ENCODE results near the gene DNAH8. TPM values are rescaled to one million over a fixed set of nuclear protein-coding genes. Genes with fewer than 3 reads are reported as not detected.

The DNAH8 gene
- polyA plus RNA-seq, 1 of the 3 experiments (the other 2 are of a cell fraction) = not detected

DNA sequence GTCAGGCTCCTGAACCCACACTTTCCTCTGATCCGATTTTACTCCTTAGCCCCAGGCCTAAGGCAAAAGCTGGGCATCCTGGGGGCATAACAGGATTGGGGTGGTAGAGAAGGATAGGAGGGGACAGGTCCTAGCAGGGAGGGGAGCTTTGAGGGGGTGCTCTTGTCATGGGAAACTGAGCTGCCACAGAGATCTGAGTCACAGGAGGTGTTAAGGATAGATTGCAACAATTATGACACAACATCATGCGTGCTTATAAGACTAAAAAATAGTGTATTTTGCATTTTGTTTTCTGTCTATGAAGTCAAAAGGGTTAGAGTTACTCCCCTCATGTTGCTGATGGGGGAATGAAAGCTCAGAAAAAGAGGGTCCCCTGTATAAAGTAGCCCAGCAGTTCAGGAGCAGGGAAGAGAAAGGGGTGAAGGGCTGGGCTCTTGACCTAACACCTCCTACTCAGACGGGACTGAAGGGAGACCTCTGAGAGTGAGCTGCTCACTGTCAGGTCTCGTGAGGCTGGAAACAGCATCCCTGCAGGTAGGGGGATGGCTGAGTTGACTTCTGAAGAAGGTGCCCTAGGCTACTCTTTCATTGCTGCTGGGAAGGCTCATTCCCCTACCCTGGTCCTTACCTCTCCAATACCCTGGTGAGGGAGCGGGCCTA lies 335.5 kb downstream of the DNAH8 start:
- Histone ChIP-seq H3K4me1 (ENCODE audit: control insufficient read depth in 1 of 2, insufficient read depth in 2 of 2, low read depth in 1 of 2, low read length in 1 of 2) (no peaks in the 10 kb centered on the region; a peak in 1 of 4 replicates), H3K9me3 (no peaks in the 10 kb centered on the region), H3K9me2 (no peaks in the 10 kb centered on the region), H3K36me3 (replicated peaks in 1 of 2; ENCODE audit: control insufficient read depth in 1 of 2, insufficient read depth in 2 of 2, low read length in 1 of 2) (no peaks in the 10 kb centered on the region), H3K27me3 (ENCODE audit: insufficient read depth) (peaks cover 17% of the 10 kb centered on the region; the same call in 1 of the 2 replicates), H3F3A (replicated peaks; ENCODE audit: insufficient read depth) (no peaks in the 10 kb centered on the region), H3K9ac (no peak overlapping the region), H3K27ac (ENCODE audit: low read depth in 2 of 2, low read length in 1 of 2) (no peak overlapping the region), H4K20me1 (ENCODE audit: insufficient read depth) (no peaks in the 10 kb centered on the region), H3K79me2 (ENCODE audit: insufficient read depth) (no peaks in the 10 kb centered on the region), H3K4me2 (no peak overlapping the region), H3K4me3 (ENCODE audit: low read depth in 2 of 2, low read length in 1 of 2) (no peak overlapping the region), H2AFZ (ENCODE audit: low read depth) (no peak overlapping the region)
- TF ChIP-seq TAF1 (IDR thresholded peaks at IDR 0.05; ENCODE audit: borderline replicate concordance, low read depth, low read length) = no peak
- no peak for TF ChIP-seq NRF1 (IDR thresholded peaks at IDR 0.05; ENCODE audit: low read depth, low read length)
- no peak for TF ChIP-seq NFIC (IDR thresholded peaks at IDR 0.05; ENCODE audit: borderline replicate concordance)
- no peak for TF ChIP-seq FOSL2 (IDR thresholded peaks at IDR 0.05; ENCODE audit: borderline replicate concordance, low read depth)
- no peak for TF ChIP-seq POLR2AphosphoS5 (IDR thresholded peaks at IDR 0.05; ENCODE audit: low read depth, low read length)
- no peak for TF ChIP-seq SIN3A (IDR thresholded peaks at IDR 0.05; ENCODE audit: borderline replicate concordance, low read depth, low read length)
- TF ChIP-seq, protein P1, sequence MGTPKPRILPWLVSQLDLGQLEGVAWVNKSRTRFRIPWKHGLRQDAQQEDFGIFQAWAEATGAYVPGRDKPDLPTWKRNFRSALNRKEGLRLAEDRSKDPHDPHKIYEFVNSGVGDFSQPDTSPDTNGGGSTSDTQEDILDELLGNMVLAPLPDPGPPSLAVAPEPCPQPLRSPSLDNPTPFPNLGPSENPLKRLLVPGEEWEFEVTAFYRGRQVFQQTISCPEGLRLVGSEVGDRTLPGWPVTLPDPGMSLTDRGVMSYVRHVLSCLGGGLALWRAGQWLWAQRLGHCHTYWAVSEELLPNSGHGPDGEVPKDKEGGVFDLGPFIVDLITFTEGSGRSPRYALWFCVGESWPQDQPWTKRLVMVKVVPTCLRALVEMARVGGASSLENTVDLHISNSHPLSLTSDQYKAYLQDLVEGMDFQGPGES (IDR thresholded peaks at IDR 0.05; ENCODE audit: low read depth, low read length) = no peak
- 25% methylated on average over 5 of the region's 5 CpGs for WGBS (ENCODE audit: low lambda C conversion rate)
- ChIA-PET CTCF (interaction anchor here (1.0 to 1.5 kb wide), 6 partner anchors 9 to 116 kb away, joined by 3 to 5 read pairs (median 4); no protein-coding TSS in a partner anchor), POLR2A (no interaction called here)
- DNase-seq = no peak

DNA sequence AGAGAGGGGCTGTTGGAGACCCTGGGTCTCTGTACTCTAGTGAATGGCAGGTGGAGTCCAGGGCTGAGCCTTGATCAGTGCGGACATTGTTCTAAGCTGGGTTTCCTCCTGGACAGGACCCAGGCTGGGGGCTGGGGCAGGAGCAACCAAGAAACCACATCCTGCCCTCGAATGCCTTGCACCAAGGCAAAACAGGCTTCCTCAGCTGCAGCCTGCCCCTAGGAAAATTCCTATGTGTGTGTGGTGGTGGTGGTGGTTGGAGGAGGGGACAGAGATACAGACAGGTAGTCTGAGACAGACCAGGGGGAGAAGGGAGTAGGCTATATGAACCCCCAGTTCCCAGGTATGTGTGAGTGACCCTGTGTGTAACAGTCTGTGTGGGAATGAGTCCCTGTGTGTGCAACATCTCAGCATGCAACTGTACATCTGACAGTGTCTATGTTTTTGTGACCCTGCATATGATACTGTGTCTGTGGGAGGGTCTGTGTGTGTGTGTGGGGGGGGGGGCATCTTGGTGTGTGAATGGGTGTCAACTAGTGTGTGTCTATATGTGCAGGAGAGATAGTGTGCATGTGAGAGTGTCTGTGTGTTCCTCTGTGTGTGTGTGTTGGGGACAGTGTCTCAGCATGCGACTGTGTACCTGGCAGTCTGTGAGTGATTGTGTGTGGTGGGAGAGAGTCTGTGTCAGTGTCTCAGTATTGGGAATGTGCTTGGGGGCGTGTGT lies 336.4 kb downstream of the DNAH8 start:
- no peak for DNase-seq
- no peaks in the 10 kb centered on the region for H3K9me3 ChIP-seq

More for the DNA sequence above, 336.4 kb downstream of the DNAH8 start:
- Histone ChIP-seq H3K4me2 (no peak overlapping the region), H2AFZ (ENCODE audit: low read depth) (no peak overlapping the region), H4K20me1 (ENCODE audit: insufficient read depth) (no peaks in the 10 kb centered on the region), H3K79me2 (ENCODE audit: insufficient read depth) (no peaks in the 10 kb centered on the region), H3K27ac (ENCODE audit: low read depth in 2 of 2, low read length in 1 of 2) (no peak overlapping the region), H3F3A (replicated peaks; ENCODE audit: insufficient read depth) (no peaks in the 10 kb centered on the region), H3K4me1 (ENCODE audit: control insufficient read depth in 1 of 2, insufficient read depth in 2 of 2, low read depth in 1 of 2, low read length in 1 of 2) (no peaks in the 10 kb centered on the region; a peak in 1 of 4 replicates), H3K4me3 (ENCODE audit: low read depth in 2 of 2, low read length in 1 of 2) (no peak overlapping the region), H3K9me2 (no peaks in the 10 kb centered on the region), H3K9ac (no peak overlapping the region), H3K36me3 (replicated peaks in 1 of 2; ENCODE audit: control insufficient read depth in 1 of 2, insufficient read depth in 2 of 2, low read length in 1 of 2) (no peaks in the 10 kb centered on the region), H3K27me3 (ENCODE audit: insufficient read depth) (peaks cover 16% of the 10 kb centered on the region; the same call in 1 of the 2 replicates)
- ChIA-PET POLR2A (no interaction called here), CTCF (interaction anchor here (1.2 to 1.5 kb wide), 2 partner anchors 11 to 22 kb away, joined by 3 to 4 read pairs; no protein-coding TSS in a partner anchor)
- TF ChIP-seq GATA2 (CRISPR knock-in tag; IDR thresholded peaks at IDR 0.05) (no peak), CHD2 (IDR thresholded peaks at IDR 0.05; ENCODE audit: low read length, partially characterized antibody) (no peak), SMC3 (IDR thresholded peaks at IDR 0.05; ENCODE audit: low read depth, low read length) (no peak), EP300 (IDR thresholded peaks at IDR 0.05; ENCODE audit: borderline replicate concordance in 1 of 2, low read depth in 1 of 2, low read length in 1 of 2) (no peak), RAD21 (IDR thresholded peaks at IDR 0.05; ENCODE audit: low read length) (no peak), JUND (IDR thresholded peaks at IDR 0.05) (no peak)
- WGBS (ENCODE audit: low lambda C conversion rate) = 43% methylated on average over 4 of the region's 4 CpGs
